Middle frontal gyrus (tissue), 1 donor: ENCODE data around the gene NECAB2.

ENCODE experiments used
- DNase-seq: peaks from one replicate; pipeline ENCODE4 v3.0.0-alpha.2; 2015; ENCODE audit warnings: low spot score; ENCODE audit errors: extremely low spot score

The NECAB2 gene

DNA sequence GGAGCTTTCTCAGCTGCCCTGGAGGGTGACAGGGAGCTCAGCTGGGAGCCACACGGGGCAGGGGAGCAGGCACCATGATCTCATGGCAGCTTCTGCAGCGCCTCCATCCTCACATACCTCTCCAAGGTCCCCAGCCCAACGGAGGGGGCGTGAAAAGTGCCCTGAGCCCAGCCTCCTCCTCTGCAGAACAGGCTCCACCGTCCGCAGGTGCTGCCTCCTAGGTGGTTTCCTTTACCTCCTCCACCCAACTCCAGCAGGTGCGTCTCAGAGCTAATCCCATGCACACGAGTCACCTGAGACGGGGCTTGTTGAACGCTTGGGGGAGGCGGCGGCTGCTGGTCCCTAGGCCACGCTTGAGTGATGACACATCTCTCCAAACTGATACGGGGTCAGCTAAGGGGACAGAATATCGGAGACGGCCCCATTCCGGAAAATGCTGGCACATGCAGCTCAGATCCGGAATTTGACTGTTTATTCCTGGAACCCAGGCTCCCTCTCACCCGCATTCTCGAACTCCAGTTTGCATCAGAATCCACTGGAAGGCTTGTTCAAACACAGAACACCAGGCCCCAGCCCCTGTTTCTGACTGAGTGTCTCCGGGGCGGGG lies 74.9 kb downstream of the NECAB2 start:
- no peak for DNase-seq

DNA sequence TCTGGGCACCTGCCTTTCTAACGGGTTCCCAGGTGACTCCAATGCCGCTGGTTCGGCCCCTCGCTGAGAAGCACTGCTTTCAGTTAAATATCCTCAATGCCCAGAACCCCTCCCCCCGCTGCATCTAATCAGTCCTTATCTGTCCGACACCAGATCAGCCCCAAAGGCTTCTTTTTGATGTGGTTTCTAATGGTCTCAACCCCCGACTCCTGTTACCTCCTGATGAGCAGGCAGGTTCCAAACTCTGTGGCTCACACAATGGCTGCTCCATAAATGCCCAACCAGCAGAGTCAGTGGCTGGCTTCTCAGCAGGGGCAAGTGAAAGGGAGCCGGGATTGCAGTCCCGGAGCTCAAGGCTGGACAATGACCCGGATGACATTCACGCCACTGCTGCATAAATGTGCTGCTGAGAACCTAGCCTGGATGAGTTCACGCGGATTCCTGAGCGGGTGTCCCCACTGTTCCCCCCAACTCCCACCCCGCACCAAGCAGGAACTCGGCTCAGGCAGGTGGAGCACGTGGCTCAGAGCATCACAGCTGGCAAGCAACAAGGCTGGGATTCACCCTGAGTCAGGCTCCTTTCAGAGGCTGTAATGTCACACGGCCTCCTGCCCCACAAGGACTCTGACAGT lies 75.6 kb downstream of the NECAB2 start:
- DNase-seq, result no peak

DNA sequence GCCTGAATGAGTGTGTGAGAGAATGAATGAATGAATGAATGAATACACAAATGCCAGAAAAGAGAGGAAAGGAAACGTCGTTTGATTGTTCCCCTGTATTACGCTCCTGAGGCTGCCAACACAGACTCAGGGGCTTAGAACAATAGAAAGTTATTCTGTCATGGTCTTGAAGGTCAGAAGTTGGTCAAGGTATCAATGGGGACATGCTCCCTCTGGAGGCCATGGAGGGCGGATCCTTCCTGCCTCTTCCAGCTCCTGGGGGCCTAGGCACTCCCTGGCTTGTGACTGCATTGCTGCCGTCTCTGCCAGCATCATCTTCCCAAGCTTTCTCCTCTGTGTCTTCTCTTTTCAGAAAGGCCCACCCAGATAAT lies 76.1 kb downstream of the NECAB2 start:
- no peak for DNase-seq

DNA sequence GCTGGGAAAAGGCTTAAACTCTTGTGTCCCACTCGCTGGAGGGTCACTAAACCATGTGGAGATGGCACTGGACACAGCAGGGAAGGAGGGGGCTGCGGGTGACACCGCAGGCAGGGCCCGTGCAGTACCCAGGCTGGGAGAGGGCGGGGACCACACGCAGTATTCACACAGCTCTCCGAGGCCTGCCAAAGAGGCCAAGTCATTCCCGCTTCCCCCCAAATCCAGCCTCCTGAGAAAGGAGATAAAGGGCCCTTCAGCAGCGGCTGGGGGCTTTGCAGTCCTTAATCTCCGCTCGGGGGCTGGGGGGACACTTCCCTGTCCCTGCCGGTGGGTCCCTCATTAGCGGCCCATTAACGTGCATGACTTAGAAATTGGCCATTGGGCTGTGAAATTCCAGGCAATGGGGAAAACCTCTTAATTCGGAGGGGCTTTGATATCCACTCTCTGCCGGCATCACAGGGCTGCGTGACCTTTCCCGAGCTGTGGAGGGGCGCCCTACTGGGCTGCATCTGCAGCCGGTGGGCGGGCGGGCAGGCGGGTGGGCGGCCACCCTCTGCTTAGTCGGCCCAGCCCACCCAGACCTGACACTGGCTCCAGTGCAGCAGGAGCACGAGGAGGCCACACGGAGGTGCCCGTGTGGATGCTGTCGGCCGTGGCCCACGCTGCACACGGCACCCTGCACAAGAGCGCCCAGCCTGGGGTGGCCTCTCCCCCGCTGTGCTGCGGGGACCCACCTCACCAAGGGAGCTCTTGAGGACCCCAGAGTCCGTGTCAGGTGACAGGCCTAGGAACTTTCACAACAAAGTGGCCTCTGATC lies 77.2 kb downstream of the NECAB2 start:
- DNase-seq, result no peak

DNA sequence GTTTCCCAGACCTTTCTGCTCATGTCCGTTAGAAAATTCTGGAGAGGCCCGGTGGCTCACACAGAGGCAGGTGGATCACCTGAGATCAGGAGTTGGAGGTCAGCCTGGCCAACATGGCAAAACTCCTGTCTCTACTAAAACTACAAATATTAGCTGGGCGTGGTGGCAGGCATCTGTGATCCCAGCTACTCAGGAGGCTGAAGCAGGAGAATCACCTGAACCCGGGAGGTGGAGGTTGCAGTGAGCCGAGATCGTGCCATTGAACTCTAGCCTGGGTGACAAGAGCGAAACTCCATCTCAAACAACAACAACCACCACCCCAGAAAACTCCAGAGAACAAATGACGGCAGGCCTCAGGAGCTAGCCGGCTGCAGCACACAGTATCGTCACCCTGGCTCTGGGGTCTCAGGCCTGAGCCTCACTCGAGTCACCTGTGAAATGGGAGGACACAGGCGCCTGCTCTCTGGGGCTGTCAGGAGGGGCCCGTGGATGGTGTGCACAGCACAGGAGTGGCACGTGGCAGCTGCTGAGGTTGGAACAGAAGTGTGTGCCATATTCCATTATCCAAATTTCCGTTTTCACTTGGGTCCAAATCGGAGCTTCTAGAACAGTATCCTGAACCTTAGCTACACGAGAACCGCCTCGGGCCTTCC lies 77.9 kb downstream of the NECAB2 start:
- no peak for DNase-seq

DNA sequence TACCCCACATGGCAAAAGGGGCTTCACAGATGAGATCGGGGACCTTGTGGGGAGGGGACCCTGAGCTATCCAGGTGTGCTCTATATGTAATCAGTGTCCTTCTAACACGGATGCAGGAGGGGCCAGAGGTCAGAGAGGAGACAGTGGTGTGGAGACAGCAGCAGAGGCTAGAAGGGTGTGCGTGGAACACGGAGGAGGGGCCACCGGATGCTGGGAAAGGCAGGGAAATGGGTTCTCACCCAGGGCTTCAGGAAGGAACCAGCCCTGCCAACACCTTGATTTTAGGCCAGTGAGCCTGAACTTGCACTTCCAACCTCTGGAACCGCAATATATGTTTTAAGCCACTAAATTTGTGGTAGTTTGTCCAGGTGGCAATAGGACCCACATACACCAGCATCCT lies 79.2 kb downstream of the NECAB2 start:
- DNase-seq, result no peak

DNA sequence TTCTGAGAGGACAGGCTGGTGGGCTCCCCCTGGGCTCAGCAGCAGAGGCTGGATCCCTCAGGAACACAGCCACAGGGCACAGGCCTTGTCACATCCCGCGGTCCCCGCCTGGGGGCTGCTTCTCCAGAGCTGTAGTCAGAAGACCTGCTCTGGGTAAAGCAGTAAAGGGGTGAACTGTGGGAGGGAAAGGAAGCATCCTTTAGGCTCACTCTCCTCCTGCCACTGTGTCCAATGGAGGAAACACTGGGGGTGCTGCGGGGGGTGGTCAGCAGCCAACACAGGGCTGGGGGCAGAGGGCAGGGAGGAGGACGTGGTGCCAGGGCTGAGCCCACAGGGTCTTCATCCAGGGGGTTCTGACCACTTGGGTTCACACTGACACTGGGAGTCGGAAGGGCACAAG lies 79.6 kb downstream of the NECAB2 start:
- no peak for DNase-seq

DNA sequence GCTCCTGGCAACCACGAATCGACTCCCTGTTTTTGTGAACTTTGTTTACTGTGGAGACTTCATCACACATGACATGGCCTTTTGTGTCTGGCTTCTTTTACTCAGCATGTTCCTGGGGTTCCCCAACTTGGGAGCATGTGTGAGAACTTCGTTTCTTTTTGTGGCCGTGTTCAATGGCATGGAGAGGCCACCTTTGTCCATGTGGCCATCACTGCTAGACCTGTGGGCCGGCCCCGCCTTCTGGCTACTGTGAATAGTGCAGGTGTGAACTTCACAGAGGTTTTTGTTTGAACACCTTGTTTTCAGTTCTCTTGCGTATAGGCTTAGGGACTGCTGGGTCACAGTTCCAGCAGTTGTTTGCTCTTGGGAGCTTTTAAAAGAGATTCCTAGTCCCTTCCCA lies 80.2 kb downstream of the NECAB2 start:
- DNase-seq, result no peak

DNA sequence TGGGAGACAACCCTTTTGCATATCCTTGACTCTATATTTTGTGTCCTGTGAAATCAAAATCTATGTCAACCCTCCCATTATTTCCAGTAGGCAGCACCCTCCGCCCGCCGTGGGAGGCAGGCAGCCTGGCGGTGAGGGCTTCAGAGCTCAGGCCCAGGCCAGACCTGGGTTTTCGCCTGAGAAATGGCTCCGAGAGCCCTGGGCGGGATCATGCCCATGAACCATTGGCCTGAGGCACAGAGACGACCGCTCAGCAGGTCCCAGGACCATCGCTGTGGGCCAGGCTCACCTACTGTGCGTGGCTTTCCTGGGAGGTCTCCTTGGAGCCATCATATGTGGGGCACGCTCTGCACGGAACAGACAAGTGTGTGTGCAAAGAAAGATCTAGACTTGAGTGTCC lies 80.8 kb downstream of the NECAB2 start:
- DNase-seq, result no peak

DNA sequence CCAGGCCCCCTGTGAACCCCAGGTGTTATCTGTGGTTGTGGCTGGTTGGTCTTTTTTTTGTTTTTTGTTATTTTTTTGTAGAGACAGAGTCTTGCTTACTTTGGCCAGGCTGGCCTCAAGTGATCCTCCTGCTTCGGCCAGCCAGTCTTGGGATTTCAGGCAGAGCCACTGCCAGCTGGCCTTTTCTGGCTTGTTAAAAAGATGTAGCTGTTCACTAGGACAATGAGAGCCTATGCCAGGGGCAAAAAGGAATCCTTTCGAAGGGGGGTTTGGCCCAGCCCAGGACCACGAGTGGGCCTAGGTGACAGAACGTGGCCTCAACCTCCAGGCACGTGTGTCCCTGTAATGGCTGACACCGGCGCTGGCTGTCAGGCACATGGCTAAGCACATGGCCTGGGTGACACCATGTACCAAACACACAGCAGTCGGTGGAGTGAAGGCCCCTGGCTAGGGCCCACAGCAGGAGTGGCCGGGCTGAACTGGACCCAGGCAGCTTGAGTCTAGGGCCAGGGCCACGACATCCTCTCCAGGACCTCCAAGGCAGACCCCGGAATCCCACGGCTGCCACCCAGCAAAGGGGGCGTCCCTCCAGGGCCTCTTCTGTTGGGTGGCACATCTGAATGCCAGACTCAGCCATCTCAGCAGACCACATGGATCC lies 81.5 kb downstream of the NECAB2 start:
- no peak for DNase-seq

DNA sequence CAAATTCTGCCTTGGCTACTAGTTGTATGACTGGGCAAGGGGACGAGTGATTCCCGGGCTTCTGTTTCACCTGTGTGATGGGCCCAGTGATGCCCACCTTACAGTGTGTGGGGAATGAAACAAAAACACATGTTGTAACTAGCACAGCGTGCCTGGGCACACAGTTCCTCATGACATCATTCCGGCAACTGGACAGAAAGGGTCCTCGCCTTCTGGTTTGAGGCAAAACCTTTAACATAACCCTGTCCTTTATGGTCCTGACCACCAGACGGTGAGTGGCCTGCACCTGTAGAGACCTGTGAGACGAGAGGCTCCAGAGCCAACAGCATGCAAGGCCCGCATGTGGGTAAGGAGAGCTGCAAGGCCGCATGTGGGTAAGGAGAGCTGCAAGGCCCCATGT lies 82.3 kb downstream of the NECAB2 start:
- no peak for DNase-seq

DNA sequence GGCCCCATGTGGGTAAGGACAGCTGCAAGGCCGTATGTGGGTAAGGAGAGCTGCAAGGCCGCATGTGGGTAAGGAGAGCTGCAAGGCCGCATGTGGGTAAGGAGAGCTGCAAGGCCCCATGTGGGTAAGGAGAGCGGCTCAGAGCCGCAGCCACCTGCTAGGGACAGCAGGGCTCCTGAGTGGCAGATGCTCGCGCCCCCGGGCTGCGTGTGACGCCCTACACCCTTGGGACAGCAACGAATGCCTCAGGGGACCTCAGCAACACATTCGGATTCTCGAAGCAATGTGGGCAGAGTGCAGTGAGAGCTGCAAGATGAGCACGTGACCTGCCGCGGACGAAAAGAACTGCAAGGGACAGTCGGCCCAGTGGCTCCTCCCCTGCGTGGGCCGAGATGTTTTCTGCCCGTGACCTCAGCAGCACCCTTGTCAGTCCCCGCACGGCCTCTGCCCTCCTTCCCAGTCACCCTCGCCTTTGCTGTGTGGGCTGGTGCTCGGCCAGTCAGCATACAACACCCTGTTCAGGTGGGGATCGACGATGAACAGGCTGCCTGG lies 84.1 kb downstream of the NECAB2 start:
- DNase-seq, result no peak
